Measurements from ENCODE around the gene COA7.
"Not testable (repeated sequence)": the region's sequence is repeated elsewhere in the genome, so short reads cannot be mapped to it uniquely, and the experiment has no call there.

The COA7 gene

DNA sequence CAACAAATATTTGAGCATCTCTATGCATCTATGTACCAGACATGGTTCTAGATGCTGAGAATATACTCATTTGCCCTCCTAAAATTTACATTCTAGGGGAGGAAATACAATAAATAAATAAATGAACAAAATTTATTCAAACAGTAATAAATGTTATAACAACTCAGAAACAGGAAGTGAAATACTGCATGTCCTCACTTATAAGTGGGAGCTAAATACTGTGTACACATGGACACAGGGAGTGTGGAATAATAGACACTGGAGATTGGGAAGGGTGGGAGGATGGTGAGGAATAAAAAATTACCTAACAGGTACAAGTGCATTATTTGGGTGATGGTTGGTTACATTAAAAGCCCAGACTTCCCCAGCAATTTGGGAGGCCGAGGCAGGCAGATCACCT, 4.3 kb downstream of the COA7 start:
- Histone ChIP-seq H3K27me3 (ENCODE audit: control insufficient read depth, insufficient read depth, low read length) (no peaks in the 10 kb centered on the region), H3K9ac (ENCODE audit: low read length) (no peak overlapping the region), H3K9me3 (ENCODE audit: control insufficient read depth, low read length) (no peaks in the 10 kb centered on the region), H3K36me3 (ENCODE audit: control insufficient read depth, insufficient read depth, low read length) (no peaks in the 10 kb centered on the region), H3K4me3 (ENCODE audit: low read length) (no peak overlapping the region), H3K4me1 (ENCODE audit: control insufficient read depth, insufficient read depth, low read length) (peaks cover 9% of the 10 kb centered on the region)

DNA sequence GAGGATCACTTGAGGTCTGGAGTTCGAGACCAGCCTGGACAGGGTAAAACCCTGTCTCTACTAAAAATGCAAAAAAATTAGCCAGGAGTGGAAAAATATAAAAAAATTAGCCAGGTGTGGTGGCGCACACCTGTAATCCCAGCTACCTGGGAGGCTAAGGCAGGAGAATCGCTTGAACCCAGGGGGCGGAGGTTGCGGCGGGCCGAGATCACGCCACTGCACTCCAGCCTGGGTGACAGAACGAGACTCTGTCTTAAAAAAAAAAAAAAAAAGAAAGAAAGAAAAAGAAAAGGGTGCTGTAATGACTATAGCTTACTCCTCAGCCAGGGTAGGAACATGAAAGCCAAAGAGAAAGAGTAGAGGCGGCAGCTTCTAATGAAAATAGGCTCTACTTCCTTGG, 4.8 kb downstream of the COA7 start:
- H3K9me3 ChIP-seq (ENCODE audit: control insufficient read depth, low read length); H3K36me3 ChIP-seq (ENCODE audit: control insufficient read depth, insufficient read depth, low read length); H3K4me3 ChIP-seq (ENCODE audit: low read length); H3K27me3 ChIP-seq (ENCODE audit: control insufficient read depth, insufficient read depth, low read length); H3K9ac ChIP-seq (ENCODE audit: low read length); H3K4me1 ChIP-seq (ENCODE audit: control insufficient read depth, insufficient read depth, low read length): not testable (repeated sequence)

DNA sequence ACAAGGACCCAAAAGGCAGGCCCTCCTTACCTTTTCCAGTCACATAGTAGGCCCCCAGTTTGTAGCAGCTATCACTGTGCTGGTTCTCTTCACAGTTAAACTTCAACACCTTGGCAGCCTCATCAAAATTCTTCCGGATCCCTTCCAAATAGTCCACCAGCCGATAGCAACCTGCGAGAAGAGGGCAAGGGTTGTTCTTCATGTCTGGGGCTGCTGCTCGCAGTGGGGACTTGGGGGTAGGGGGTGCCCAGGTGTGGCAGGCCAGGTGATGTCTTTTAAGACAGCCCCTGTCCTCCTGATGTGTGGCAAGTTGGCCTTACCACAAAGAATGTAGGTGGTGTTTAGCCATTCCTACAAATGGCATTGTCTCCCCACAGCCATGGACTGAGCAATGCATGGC, 5.5 kb downstream of the COA7 start:
- Histone ChIP-seq H3K9me3 (ENCODE audit: control insufficient read depth, low read length) (no peaks in the 10 kb centered on the region), H3K27me3 (ENCODE audit: control insufficient read depth, insufficient read depth, low read length) (no peaks in the 10 kb centered on the region), H3K4me1 (ENCODE audit: control insufficient read depth, insufficient read depth, low read length) (peaks cover 4% of the 10 kb centered on the region), H3K9ac (ENCODE audit: low read length) (no peak overlapping the region), H3K36me3 (ENCODE audit: control insufficient read depth, insufficient read depth, low read length) (no peaks in the 10 kb centered on the region), H3K4me3 (ENCODE audit: low read length) (no peak overlapping the region)

DNA sequence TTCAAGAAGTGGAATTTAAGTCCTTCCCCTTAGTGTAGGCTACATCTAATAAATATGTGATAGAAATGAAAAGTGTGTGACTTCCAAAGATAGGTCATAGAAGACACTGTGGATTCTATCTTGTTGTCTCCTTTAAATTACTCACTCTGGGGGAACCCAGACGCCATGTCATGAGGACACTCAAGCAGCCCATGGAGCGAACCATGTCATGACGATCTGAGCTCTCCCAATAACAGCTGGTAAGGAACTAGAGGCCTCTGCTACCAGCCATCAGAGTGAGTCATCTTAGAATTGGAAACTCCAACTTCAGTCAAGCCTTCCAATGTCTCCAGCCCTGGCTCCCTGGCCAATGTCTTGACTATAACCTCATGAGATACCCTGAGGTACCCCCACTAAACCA, 6.3 kb downstream of the COA7 start:
- H3K9ac ChIP-seq (ENCODE audit: low read length) = no peak overlapping the region
- H3K4me1 ChIP-seq (ENCODE audit: control insufficient read depth, insufficient read depth, low read length) = no peaks in the 10 kb centered on the region
- no peaks in the 10 kb centered on the region for H3K9me3 ChIP-seq (ENCODE audit: control insufficient read depth, low read length)
- no peaks in the 10 kb centered on the region for H3K27me3 ChIP-seq (ENCODE audit: control insufficient read depth, insufficient read depth, low read length)
- H3K4me3 ChIP-seq (ENCODE audit: low read length) = no peak overlapping the region
- no peaks in the 10 kb centered on the region for H3K36me3 ChIP-seq (ENCODE audit: control insufficient read depth, insufficient read depth, low read length)

DNA sequence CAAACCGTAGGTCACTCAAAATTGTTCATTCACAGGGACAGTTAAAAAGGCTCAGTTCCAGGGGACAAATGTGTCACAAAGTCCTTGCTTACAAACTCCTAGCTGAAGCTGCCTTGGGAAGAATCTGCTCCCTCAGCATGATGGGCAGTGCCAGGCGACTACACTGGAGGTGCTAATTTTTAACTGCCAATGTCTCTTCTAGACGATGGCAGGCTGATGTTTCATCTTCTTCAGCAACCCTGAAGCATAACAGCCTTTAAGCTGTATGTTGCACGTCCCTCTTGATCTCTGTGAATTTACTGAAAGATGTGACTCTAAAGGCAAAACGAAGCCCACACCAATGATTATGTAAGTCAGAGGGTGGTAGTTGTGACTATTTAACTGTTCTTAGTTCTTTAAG, 11.3 kb downstream of the COA7 start:
- Histone ChIP-seq H3K27me3 (ENCODE audit: control insufficient read depth, insufficient read depth, low read length) (no peaks in the 10 kb centered on the region), H3K36me3 (ENCODE audit: control insufficient read depth, insufficient read depth, low read length) (no peaks in the 10 kb centered on the region), H3K4me3 (ENCODE audit: low read length) (no peak overlapping the region), H3K9me3 (ENCODE audit: control insufficient read depth, low read length) (no peaks in the 10 kb centered on the region), H3K9ac (ENCODE audit: low read length) (no peak overlapping the region), H3K4me1 (ENCODE audit: control insufficient read depth, insufficient read depth, low read length) (no peaks in the 10 kb centered on the region)

DNA sequence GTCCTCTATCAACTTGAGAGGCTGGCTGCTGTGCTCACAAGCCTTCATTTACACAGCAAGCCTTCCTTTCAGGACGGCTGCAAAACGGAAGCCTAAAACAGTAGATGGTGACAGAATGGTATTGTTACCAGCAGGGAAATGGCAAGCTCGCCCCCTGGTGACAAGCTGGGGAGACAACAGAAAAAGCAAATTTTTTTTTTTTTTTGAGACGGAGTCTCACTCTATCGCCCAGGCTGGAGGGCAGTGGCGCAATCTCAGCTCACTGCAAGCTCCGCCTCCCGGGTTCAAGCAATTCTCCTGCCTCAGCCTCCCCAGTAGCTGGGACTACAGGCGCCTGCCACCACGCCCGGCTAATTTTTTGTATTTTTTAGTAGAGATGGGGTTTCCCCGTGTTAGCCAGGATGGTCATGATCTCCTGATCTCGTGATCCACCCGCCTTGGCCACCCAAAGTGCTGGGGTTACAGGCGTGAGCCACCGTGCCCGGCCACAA, 11.8 kb downstream of the COA7 start:
- H3K36me3 ChIP-seq (ENCODE audit: control insufficient read depth, insufficient read depth, low read length); H3K9ac ChIP-seq (ENCODE audit: low read length); H3K27me3 ChIP-seq (ENCODE audit: control insufficient read depth, insufficient read depth, low read length); H3K4me3 ChIP-seq (ENCODE audit: low read length); H3K9me3 ChIP-seq (ENCODE audit: control insufficient read depth, low read length); H3K4me1 ChIP-seq (ENCODE audit: control insufficient read depth, insufficient read depth, low read length): not testable (repeated sequence)

DNA sequence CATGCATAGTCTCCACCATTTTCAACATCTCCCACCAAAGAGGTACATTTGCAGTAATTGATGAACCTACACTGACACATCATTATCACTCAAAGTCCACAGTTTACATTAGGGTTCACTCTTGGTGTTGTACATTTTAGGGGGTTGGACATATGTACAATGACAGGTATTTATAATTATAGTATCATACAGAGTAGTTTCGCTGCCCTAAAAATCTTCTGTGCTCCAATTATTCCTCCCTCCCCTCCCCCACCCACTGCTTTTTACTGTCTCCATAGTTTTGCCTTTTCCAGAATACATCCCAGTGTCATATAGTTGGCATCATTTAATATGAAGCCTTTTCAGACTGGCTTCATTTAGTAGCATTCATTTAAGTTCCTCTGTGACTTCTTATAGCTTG, 13.6 kb downstream of the COA7 start:
- Histone ChIP-seq H3K9me3 (ENCODE audit: control insufficient read depth, low read length) (no peaks in the 10 kb centered on the region), H3K4me3 (ENCODE audit: low read length) (no peak overlapping the region)

DNA sequence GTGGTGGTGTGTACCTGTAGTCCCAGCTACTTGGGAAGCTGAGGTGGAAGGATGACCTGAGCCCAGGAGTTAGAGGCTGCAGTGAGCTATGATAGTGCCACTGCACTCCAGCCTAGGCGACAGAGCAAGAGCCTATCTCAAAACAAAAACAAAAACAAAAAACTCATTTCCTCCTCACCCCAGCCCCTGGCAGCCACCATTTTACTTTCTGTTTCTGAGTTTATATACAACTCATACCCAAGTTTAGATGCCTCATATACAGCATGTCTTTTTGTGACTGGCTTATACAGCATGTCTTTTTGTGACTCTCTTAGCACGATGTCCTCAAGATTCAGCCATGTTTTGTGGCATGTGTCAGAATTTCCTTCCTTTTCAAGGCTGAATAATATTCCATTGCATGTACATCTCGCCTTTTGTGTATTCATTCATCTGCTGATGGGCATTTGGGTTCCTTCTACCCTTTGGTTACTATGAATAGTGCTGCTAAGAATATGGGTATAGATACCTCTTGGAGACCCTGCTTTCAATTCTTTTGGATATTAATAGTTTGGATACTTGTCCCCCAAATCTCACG, 14.7 kb downstream of the COA7 start:
- H3K9me3 ChIP-seq (ENCODE audit: control insufficient read depth, low read length) = no peaks in the 10 kb centered on the region
- no peaks in the 10 kb centered on the region for H3K27me3 ChIP-seq (ENCODE audit: control insufficient read depth, insufficient read depth, low read length)
- H3K36me3 ChIP-seq (ENCODE audit: control insufficient read depth, insufficient read depth, low read length) = no peaks in the 10 kb centered on the region
- H3K4me1 ChIP-seq (ENCODE audit: control insufficient read depth, insufficient read depth, low read length) = no peaks in the 10 kb centered on the region
- H3K4me3 ChIP-seq (ENCODE audit: low read length) = no peak overlapping the region
- no peak overlapping the region for H3K9ac ChIP-seq (ENCODE audit: low read length)

More for the DNA sequence above, 13.6 kb downstream of the COA7 start:
- Histone ChIP-seq H3K4me1 (ENCODE audit: control insufficient read depth, insufficient read depth, low read length) (no peaks in the 10 kb centered on the region), H3K36me3 (ENCODE audit: control insufficient read depth, insufficient read depth, low read length) (no peaks in the 10 kb centered on the region), H3K27me3 (ENCODE audit: control insufficient read depth, insufficient read depth, low read length) (no peaks in the 10 kb centered on the region), H3K9ac (ENCODE audit: low read length) (no peak overlapping the region)

DNA sequence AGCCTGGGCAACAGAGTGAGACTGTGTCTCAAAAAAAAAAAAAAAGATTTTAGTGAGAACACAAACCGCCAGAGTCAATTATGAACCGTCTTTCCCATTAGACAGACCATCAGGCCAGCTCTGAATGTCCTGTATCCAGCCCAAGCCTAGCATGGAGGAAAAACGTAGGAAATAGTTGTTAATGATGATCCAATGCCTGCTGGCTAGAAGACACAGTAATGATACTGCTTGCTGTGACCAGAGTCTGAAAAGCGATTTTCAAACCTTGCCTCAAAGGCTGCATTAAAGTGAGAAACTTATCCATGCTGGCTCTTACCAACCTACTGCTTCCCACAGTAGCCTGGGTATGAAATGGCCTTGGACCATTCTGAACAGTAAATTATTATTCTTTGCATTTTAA, 17.0 kb downstream of the COA7 start:
- no peaks in the 10 kb centered on the region for H3K36me3 ChIP-seq (ENCODE audit: control insufficient read depth, insufficient read depth, low read length)
- H3K4me1 ChIP-seq (ENCODE audit: control insufficient read depth, insufficient read depth, low read length) = peaks cover 4% of the 10 kb centered on the region
- no peaks in the 10 kb centered on the region for H3K9me3 ChIP-seq (ENCODE audit: control insufficient read depth, low read length)
- no peak overlapping the region for H3K9ac ChIP-seq (ENCODE audit: low read length)
- H3K27me3 ChIP-seq (ENCODE audit: control insufficient read depth, insufficient read depth, low read length) = no peaks in the 10 kb centered on the region
- no peak overlapping the region for H3K4me3 ChIP-seq (ENCODE audit: low read length)

DNA sequence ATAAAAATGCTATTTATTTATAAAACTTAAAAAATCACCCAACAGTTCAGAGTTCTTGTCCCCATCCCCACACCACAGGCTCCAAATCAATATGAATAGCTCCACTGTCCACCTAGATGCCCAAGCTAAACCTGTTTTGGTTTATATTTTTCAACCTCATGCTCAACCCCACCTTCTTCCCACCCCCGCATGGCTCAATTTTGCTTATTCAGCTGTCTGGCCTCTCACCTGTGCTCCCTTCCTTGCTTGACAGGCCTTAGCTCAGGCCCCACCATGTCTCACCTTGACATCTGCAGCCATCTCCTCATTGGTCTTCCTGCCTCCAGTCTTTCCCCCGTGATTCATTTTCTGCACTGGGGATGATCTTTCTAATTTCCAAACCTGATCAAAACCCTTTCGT, 17.8 kb downstream of the COA7 start:
- H3K9me3 ChIP-seq (ENCODE audit: control insufficient read depth, low read length) = no peaks in the 10 kb centered on the region
- no peak overlapping the region for H3K4me3 ChIP-seq (ENCODE audit: low read length)
- H3K36me3 ChIP-seq (ENCODE audit: control insufficient read depth, insufficient read depth, low read length) = no peaks in the 10 kb centered on the region
- peaks cover 4% of the 10 kb centered on the region for H3K4me1 ChIP-seq (ENCODE audit: control insufficient read depth, insufficient read depth, low read length)
- H3K27me3 ChIP-seq (ENCODE audit: control insufficient read depth, insufficient read depth, low read length) = no peaks in the 10 kb centered on the region
- H3K9ac ChIP-seq (ENCODE audit: low read length) = no peak overlapping the region

DNA sequence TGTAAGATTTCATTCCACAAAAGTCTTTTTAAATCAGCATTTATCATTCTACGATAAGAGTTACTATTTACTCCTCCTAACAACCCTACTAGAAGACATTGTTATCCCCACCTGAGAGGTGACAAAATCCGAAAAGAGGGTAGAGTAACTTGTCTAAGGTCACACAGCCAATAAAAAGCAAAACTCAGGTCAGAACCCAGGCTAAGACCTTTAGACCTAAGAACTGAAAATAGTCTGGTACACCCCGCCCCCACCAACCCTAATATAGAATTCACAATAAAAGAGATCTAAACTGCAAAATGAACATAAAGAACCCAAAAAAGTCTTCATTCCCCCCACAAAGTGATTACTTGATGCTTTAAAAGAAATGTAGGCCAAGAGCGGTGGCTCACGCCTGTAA, 18.6 kb downstream of the COA7 start:
- no peak overlapping the region for H3K4me3 ChIP-seq (ENCODE audit: low read length)
- H3K9ac ChIP-seq (ENCODE audit: low read length) = no peak overlapping the region
- no peaks in the 10 kb centered on the region for H3K9me3 ChIP-seq (ENCODE audit: control insufficient read depth, low read length)
- H3K4me1 ChIP-seq (ENCODE audit: control insufficient read depth, insufficient read depth, low read length) = peaks cover 4% of the 10 kb centered on the region
- H3K27me3 ChIP-seq (ENCODE audit: control insufficient read depth, insufficient read depth, low read length) = no peaks in the 10 kb centered on the region
- no peaks in the 10 kb centered on the region for H3K36me3 ChIP-seq (ENCODE audit: control insufficient read depth, insufficient read depth, low read length)

DNA sequence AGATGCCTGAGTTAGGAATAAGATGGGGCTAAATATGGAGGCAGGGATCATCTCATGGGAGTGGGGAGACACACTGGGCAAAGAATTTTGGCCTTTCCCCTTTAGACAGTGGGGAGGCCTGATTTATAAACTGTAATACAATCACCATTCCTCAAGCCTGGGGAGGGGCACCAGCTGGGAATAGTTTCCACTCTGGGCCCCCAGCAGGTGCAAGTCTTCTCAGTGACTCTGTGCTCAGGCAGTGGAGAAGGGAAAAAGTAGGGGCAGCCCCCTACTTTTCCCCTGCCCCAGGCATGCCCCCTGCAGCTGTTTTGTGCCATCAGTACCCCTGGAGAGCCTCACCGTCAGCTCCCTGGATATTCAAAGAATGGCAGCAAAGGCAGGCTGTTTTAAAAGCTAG, 19.1 kb downstream of the COA7 start:
- H3K9me3 ChIP-seq (ENCODE audit: control insufficient read depth, low read length) = no peaks in the 10 kb centered on the region
- no peaks in the 10 kb centered on the region for H3K36me3 ChIP-seq (ENCODE audit: control insufficient read depth, insufficient read depth, low read length)
- no peak overlapping the region for H3K9ac ChIP-seq (ENCODE audit: low read length)
- no peaks in the 10 kb centered on the region for H3K27me3 ChIP-seq (ENCODE audit: control insufficient read depth, insufficient read depth, low read length)
- H3K4me1 ChIP-seq (ENCODE audit: control insufficient read depth, insufficient read depth, low read length) = peaks cover 4% of the 10 kb centered on the region
- no peak overlapping the region for H3K4me3 ChIP-seq (ENCODE audit: low read length)
